ENCODE results near the gene IFT122. TPM values are rescaled to one million over a fixed set of nuclear protein-coding genes. Genes with fewer than 3 reads are reported as not detected.
"Not testable (repeated sequence)": the region's sequence is repeated elsewhere in the genome, so short reads cannot be mapped to it uniquely, and the experiment has no call there.

The IFT122 gene
- total RNA-seq, 1 donor from 2014 or later: 27.1 TPM

DNA sequence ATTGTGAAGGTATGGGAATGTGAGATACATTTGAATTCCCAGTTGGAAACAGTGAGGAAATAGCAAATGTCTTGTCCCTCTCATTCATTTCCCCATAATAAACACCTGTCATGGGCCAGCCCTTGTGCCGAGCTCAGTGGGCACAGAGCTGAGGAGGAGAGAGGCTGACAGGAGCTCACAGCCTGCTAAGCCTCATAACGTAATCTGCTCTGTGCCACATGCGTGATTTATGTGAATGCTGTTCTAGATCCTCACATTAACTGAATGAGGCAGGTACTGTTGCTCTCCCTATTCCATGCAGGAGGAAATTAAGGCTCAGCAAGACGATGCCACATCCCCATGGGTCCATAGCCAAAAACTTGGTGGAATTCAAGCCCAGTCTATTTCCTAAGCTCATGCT is 53.2 kb downstream of the IFT122 start:
- DNase-seq (ENCODE audit: low read depth in 2 of 2): no peak

DNA sequence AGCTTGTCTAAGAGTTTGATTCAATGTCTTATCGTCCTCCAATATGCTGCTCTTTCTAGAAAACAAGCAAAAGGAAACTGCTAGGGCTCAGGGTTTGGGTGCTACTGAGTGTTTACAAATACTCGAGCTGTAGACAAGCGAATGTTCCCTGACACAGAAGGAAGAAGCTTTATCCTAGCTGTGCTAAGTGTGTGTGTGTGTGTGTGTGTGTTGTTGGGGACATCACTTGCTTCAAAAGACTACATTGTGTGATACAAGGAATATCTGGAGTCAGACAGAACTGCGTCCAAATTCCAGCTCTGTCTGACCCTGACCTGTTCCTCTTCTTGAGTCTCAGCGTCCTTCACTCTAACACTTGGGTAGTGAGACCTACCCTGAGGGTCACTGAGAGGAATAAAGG is 54.5 kb downstream of the IFT122 start:
- DNase-seq (ENCODE audit: low read depth in 2 of 2): not testable (repeated sequence)

DNA sequence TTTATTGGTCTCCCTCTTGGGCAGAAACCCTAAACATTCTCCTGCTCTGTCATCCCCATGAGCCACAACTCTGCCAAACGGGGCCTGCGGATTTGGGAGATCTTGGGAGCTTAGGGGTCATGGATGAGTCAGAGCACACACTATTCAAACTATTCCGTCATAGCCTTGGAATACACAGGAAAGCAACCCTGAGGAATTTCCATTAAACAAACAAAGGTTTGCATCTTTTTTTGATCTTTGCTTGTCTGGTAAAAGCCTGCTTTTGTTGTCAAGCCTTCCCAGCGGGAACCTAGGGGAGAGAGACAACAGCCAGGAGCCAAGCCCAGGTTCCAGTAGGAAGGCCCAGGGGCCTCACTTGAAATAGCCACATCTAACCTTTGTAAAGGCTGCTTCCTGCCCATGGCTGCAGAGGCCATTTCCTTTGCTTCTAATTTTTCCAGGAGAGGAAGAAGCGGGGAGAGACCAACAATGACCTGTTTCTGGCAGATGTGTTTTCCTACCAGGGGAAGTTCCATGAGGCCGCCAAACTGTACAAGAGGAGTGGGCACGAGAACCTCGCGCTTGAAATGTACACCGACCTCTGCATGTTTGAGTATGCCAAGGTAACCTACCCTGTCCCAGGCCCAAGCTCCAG is 55.1 kb downstream of the IFT122 start:
- peak; percentile 75 to 85 for DNase-seq (ENCODE audit: low read depth in 2 of 2)

DNA sequence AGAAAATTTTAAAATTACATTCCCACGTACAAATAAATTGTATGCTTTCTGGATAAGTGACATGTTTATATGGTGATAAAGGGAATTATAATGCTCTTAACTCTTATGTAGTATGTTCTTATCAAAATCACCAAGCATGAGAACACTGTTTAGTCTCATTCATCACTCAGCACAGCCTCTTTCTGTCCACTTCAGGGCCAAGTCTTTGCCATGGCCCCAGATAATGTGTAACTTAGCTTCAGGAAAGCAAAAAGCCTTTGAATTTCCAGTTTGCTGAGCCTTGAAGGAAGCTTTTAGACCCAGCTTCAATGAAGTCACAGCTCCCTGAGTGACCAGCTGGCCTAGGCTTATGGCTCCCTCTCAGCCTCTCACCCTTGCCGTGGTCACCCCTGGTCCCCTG is 57.9 kb downstream of the IFT122 start:
- DNase-seq (ENCODE audit: low read depth in 2 of 2): not testable (repeated sequence)

DNA sequence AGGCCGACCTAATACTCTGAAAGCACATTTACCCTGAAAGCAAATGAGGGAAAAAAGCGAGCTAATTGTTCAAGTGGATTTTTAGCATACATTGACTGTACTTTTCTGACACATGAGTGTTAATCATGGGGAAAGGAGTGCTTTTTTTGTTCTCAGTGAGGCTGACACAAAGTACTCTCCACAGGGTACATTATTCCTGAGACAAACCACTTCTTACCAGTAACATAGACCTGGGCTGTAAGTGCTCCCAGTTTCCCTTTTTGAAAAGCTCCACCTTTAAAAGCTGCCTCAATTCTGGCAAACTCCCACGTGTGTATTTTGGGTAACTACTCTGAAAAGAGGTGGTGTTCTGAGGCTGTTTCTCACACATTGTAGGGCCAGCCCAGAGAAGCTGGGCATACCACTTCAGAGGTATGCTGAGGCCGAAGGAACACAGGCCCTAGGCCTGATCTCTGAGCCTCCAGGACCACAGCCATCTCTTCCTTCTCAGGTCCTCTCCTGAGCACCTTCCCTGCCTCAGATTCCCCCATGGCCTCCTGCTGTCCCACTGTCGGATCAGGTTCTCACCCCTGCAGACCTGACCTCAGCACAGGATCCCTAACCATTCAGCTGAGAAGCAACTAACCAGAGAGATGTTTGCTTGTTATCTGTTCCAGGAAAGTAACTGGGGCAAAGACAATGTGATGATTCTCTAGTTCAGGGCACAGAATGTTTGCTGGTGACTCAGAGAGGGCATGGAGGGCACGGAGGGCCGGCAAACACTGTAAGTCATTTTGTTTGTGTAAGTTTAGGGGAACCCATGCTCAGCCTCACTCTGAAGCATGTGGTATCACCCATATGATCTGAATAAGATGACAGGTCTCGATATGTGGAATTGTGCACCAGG is 58.8 kb downstream of the IFT122 start:
- peak in 1 of 2 donors; percentile 20 for DNase-seq (ENCODE audit: low read depth in 2 of 2)

DNA sequence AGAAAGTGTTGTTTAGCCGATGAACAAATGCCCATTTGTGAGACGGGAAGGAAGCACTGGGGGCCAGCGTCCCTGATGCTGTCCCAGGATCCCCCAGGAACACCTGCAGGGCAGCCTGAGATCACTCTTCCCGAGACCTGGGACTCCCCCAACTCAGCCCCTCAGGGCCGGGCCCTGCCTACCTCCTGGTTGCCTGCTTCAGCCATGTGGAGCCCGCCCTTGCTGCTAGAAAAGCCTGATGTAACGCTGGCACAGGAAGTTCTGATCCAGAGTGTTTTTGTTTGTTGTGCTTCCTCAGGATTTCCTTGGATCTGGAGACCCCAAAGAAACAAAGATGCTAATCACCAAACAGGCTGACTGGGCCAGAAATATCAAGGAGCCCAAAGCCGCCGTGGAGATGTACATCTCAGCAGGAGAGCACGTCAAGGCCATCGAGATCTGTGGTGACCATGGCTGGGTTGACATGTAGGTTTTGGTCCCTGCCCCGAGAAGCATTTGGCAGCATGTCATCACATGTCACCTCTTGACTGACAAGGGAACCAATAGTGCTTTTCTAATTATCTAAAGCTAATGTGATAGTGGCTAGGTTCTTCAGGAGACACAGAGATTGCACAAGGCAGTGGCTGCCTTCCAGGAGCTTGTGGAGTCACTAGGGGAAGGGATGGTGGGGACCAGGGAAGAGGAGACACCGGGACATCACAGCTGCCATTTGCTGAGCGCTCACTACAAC is 59.7 kb downstream of the IFT122 start:
- DNase-seq (ENCODE audit: low read depth in 2 of 2): peak in 1 of 2 donors; percentile 69

DNA sequence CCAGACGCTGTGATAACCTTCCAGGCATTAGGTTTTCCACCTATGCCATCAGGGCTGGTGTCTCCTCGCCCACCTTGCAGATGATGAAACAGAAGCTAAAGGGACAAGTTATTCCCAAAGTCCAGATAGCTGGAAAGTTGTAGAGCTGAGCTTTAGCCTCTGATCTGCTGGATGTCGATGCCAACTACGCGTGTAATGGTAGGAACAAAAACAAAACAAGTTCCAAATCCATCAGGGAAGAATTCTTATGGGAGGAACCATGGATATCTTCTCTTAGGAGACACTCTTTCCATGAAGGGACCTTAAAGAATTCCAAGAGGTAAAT is 60.3 kb downstream of the IFT122 start:
- DNase-seq (ENCODE audit: low read depth in 2 of 2): no peak

DNA sequence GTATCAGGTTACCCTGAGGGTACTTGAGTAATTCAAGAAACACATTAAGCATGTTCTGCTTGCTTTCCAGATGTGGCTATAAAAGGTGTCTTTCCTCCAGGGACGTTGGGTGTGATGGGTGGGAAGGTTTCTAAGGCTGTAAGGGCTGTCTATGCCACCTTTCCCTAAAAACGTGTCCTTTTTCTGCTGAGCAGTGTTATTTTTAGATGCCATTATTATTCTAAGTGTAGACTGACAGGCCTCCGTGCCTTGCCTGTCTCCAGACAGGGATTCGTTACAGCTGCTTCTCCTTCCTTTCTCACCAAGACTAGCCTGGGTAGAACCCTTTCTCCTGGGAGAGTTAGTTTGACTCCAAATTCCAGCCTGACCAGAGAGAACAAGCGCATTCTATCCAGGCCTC is 61.6 kb downstream of the IFT122 start:
- no peak for DNase-seq (ENCODE audit: low read depth in 2 of 2)

DNA sequence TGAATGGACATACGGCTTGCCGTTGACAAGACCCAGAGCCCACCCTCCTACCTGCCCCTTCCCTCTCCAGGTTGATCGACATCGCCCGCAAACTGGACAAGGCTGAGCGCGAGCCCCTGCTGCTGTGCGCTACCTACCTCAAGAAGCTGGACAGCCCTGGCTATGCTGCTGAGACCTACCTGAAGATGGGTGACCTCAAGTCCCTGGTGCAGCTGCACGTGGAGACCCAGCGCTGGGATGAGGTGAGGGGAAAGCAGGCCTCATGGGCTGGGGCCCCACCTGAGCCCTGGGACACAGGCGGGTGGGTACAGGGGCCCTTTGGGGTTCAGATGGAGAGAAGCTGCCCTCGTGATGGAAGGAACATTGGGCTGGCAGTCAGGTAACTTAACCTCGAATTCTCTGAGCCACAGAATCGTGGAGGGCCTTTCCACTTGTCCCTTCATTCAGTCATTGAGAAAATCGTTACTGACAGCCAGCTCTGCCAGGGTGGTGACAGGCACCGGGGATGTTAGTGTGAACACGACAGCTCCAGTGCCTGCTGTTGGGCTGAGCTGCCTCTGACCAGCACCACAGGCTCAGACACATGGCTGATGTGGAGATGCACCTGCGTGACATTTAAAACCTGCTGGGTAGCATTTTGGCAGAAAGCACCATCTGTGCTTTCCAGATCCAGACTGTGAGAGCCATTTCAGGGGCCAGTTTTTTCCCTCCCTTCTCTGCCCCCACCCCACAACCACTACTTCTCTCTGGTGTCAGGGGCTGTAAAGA is 62.8 kb downstream of the IFT122 start:
- DNase-seq (ENCODE audit: low read depth in 2 of 2): no peak

DNA sequence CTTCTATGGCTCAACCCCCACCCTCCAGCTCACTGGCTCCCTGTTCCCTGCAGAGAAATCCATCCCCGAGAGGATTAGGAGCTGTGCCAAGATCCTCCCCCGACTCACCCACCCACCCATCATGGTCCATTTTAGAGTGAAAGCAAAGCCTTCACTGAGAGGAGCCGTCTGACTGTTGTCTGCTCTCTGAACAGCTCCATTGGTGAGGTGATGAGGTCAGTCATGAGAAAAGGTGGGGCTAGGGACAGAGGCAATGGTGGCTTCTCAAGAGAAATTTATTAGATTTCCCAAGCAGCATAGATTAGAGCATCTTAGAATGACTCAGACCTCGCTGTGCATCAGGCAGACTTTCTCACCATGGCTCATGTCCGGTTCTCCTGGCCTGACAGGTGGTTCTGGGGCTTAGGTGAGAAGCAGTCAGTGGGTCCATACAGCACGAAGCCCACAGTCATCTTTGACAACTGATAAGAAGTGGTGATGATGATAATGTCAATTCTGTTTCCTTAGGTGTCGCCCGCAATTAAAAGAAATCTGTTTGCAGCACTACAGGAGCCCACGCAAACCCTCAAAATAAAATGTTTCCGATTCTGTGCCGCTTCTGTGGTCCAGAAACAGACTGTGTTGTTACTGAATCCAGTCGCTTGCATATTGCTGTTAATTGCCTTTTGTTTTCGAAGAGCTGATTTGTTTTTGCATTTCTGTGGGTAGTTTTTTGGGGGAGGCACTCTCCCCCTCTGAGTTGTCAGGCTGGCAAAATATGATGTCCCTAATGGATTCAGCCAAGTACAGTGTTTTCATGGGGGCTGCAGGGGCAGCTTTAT is 63.7 kb downstream of the IFT122 start:
- no peak for DNase-seq (ENCODE audit: low read depth in 2 of 2)

DNA sequence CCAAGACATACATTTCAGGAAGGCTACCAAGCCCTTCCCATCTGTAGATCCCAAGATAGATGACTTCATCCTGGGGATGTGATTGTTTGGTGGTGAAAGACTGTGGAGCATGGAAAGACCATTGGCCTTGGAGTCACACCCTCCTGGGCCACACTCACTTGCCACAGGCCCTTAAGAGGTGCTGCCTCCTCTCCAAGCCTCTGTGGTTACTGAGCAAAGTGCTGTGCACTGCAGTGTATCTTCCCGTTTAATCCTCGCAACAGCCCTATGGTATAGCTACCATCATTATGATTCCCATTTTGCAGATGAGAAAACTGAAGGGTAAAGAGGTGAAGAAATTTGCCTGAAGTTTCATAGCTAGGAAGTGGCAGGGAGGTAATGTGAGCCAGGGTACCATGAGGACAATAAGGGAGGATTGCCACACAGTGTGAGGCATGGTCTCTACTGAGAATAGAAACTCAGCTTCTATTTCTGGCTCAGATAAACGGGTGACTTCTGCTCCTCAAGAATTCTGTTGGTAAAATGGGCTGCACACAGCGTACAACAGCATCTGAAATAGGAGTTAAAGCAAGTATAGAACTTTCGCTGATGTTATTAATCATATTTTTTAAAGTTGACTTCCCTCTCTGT is 64.6 kb downstream of the IFT122 start:
- no peak for DNase-seq (ENCODE audit: low read depth in 2 of 2)

DNA sequence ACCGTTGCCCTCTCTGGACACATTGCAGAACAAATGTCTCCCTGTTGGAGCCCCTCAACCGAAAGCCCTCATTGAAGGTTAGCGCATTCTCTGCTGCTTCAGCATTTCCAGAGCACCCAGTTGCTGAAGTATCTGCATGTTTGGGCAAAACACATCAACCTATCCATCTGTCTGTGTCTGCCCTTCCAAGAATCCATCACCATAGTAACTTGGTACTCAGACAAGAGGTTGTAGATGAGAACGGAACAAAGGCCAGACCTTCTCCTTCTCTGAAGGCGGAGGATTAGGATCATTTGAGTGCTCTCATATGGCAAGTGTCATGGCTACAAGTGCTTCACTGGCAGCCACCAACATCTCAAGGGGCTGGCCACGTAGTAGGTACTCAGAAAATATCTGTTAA is 65.3 kb downstream of the IFT122 start:
- DNase-seq (ENCODE audit: low read depth in 2 of 2): no peak

DNA sequence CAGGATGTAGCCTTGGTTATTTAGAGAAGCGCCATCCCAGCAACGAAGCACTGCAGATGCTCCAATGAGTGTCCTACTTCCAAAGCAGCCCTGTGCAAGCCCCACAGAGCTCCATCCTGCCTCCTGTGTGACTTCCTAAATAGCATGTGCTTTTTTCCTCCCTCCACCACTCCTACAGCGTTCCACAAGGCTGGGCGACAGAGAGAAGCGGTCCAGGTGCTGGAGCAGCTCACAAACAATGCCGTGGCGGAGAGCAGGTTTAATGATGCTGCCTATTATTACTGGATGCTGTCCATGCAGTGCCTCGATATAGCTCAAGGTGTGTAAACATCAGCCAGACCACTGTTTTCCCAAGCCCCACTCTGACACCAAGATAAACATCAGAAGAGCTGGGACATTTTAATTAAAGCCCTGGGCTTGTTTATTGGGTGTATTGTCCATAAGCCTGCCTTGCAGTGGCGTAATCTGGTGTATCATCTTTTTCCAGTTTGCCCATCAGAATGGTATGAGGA is 66.3 kb downstream of the IFT122 start:
- DNase-seq (ENCODE audit: low read depth in 2 of 2): peak; percentile 76 to 82

DNA sequence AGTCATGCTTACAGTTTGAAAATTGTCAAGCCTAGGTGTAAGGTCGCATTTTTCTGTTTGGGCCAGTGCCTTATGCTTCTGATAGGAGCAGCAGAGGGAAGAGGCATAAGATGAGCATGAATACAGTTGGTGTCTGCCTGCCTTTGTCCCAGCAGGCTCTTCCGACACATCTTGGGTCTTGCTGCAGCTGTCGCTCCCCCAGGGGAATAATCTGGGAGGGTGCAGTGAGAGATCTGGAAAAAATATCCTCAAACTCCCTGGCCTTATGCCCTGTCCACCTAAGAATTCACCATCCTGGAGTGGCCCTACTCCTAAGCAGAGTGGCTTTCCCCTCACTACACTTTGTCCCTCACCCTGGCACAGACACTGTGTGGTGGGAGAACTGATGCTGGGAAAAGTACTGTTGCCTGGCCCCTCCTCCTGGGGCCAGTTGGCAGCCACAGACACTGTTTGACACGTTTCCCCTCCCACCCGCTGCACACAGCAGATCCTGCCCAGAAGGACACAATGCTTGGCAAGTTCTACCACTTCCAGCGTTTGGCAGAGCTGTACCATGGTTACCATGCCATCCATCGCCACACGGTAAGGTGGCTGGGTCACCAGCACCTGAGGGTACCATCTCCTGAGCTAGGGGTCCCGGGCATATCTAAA is 67.3 kb downstream of the IFT122 start:
- DNase-seq (ENCODE audit: low read depth in 2 of 2): peak; percentile 81 to 82

DNA sequence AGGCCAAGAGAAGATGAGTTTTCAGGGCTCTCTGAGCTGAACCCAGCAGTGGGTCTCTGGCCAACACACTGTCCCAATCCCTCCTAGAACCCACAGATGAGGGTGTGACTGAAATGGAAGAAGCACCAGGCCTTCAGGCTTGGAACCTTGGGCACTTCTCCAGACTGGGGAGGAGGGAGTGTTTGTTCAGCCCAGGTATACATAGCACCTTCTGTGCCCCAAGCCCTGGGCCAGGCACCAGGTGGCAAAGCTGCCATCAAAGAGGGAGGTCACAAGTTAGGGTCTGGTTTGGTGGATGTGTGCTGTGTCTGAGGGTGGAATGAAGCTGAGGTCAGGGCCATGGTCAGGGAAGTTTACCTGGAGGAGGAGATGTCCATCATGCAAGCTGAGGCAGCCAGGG is 72.6 kb downstream of the IFT122 start:
- no peak for DNase-seq (ENCODE audit: low read depth in 2 of 2)

DNA sequence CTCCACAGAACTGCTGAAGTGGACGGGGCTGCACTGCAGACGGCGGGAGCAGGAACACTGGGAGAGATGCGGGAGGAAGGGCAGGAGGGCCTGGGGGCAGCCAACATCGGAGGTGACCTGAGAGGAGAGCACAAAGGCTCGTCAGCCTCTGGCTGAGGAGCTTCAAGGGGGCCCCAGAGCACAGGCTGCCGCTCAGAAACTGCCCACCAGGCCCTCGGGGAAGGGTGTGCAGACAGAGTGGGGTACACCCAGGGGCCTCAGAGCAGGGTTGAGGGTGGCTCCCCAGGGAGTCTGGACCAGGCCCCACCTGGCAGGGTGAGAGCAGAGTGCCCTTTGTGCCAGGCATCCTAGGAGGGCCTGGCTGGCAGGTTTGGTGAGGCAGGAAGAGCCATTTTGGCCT is 73.7 kb downstream of the IFT122 start:
- no peak for DNase-seq (ENCODE audit: low read depth in 2 of 2)

DNA sequence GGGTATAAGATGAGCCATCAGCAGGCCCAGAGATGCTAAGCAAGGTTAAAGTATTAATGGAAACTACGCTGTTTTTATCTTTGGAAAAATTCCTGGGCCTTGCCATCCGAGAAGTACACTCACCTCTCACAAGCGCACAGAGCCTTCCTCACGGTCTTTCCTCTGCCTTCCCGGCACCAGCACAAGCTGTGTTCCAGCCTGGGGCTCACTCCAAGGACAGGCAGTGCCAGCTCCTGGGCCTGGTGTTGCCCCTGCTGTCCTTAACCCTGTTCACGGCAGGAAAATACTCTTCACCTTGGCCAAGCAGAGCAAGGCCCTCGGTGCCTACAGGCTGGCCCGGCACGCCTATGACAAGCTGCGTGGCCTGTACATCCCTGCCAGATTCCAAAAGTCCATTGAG is 74.1 kb downstream of the IFT122 start:
- no peak for DNase-seq (ENCODE audit: low read depth in 2 of 2)

DNA sequence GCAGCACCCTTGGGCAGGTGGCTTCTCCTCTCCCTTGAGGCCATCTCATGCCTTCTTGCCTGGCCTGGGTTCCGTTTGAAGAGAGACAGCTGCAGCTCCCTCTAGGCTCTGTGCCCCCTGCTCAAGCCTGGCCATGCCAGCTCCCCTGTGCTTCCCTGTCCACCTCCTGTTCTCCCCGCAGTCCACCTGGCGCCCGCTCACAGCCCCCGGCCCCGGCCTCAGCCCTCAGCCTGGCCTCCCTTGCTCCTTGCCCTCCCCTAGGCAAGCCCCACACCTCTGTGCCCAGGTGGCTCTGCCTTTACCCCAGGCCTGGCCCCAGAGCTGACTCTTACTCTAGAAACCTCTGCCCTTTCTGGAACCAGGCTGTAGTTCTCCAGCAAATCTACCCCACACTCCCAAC is 74.5 kb downstream of the IFT122 start:
- DNase-seq (ENCODE audit: low read depth in 2 of 2): no peak

DNA sequence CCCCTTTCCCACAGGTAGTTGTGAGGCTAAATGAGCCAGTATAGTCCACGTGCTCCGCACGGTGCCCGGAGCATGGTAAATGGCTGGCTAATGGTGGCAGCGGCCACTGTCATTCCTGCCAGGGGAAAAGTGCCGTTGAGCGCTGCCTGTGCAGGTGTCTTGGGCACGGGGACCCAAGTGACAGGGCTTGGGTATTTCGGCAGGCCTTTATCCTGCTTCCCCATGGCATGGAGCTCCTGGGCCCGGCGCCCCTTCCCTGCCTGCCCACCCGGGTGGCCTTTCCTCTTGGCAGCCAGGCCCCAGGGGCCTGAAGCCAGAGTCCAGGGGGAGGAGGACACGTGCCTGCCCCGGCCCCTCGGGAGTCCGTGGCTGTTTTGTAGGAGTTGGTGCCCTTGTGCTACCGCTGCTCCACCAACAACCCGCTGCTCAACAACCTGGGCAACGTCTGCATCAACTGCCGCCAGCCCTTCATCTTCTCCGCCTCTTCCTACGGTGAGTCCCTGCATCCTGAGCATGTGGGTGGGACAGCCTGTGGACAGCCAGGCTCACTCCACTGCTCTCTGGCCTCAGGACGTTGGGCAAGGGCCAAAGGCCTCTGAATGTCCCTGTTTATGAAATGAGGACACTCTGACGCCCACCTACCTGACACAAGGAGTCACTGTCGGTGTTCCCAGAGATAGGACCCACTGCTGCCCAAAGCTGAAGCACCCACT is 75.2 kb downstream of the IFT122 start:
- DNase-seq (ENCODE audit: low read depth in 2 of 2): not testable (repeated sequence)

Measured in dermis microvascular lymphatic vessel endothelial cell (primary cell).